ENCODE data around the gene TMEM161B.
"Not testable (repeated sequence)": the region's sequence is repeated elsewhere in the genome, so short reads cannot be mapped to it uniquely, and the experiment has no call there.

Gene TMEM161B

DNA sequence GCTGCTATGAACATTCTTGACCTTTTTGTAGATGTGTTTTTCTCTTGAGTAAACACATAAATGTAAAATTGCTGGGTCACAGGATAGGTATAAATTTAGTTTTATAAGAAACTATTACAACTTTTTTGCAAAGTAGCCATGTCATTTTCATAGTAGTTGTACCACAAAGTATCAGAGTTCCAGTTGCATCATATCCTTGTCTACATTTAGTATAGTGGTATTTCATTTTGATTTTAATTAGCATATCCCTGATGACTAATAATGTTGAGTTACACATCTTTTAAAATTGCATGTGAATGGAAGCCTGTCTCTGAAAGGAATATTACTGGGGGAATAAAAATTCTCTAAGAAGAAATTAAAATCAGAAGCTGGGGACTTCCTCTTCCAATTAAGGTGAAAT, 85.4 kb downstream of the TMEM161B start:
- DNase-seq (ENCODE audit: low read depth in 2 of 2): no peak

DNA sequence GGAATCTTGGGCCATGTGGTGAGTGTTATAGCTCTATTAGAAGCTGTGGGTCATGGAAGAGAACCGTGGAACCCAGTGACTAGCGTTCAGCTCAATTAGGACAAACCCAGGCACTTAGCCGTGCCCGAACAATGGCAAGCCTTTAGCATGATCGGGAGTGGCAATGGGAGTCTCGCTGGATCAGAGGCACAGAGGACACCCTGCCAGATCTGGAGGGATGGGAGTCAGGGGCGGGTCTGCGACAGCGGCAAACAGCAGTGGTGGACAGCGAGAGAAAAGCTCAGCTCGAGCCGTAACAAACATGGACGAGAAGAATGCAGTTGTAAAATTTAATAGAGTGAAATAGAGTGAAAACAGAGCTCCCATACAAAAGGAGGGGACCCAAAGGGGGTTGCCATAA, 91.2 kb downstream of the TMEM161B start:
- DNase-seq (ENCODE audit: low read depth in 2 of 2): not testable (repeated sequence)

DNA sequence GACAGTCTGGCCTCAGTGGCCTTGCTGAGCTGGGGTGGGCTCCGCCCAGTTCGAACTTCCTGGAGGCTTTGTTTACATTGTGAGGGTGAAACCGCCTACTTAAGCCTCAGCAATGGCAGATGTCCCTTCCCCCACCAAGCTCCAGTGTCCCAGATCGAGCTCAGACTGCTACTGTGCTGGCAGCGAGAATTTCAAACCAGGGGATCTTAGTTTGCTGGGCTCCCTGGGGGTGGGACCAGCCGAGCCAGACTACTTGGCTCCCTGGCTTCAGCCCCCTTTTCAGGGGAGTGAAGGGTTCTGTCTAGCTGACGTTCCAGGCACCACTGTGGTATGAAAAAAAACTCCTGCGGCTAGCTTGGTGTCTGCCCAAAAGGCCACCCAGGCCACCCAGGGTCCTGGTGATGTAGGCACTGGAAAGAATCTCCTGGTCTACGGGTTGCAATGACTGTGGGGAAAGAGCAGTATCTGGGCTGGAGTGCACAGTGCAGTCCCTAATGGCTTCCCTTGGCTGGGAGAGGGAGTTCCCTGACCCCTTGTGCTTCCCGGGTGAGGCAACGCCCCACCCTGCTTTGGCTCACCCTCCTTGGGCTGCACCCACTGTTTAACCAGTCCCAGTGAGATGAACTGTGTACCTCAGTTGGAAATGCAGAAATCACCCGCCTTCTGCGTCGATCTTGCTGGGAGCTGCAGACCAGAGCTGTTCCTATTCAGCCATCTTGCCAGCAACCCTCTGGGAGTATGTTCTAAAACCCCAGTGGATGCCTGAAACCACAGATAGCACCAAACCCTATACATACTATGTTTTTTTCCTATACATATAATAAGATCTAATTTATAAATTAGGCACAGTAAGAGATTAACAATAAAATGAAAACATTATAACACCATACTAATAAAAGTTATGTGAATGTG, 95.5 kb downstream of the TMEM161B start:
- no peak for DNase-seq (ENCODE audit: low read depth in 2 of 2)

DNA sequence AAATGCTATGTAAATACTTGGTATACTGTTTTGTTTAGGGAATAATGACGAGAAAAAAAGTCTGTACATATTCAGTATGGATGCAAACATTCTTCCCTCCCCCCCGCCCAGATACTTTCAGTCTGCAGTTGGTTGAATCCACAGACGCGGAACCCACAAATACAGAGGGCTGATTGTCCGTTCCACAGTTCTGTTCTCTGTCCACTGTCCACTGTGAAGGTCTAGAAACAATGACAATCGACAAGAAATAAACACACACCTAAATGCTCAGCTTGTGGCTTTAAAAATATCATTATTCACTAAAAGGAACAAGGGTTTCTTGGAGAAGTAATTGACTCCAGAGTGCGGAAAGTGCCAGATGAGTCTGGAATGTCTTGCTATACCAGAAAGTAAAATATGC, 109.1 kb downstream of the TMEM161B start:
- DNase-seq (ENCODE audit: low read depth in 2 of 2): no peak

DNA sequence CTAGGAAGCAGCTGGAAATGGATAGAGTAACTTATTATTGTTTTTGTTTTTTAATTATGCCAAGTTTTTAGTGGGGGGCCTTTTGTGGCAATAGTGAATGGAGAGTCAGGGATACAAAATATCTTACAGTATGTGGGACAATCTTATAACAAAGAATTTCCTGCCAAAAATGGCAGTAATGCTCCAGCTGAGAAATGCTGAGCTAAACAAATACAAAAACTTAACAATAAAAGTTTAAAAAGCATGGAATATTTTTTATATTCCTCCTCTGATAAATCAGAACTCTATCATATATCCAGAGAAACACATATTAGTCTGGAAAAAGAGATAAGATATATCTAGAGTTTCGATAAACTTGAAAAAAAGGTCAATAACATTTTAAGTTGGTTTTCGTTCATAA, 110.6 kb downstream of the TMEM161B start:
- no peak for DNase-seq (ENCODE audit: low read depth in 2 of 2)

DNA sequence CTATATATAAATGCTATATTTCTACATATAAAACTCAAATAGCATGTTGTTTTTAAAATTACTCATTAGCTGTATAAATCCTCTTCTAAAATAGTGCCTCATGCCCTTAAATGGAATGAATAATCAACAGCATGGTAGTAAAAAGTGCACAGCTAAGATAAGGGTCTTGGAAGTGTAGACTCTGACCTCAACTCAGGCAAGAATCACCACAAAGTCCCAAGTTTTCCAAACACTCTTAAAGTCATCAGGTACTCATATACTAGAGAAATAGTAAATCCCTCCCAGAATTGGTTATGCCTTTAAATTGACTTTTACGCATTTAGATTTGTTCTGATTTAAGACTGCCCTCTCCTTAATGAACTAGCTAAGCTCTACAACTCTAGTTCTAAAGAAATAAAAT, 113.8 kb downstream of the TMEM161B start:
- no peak for DNase-seq (ENCODE audit: low read depth in 2 of 2)

DNA sequence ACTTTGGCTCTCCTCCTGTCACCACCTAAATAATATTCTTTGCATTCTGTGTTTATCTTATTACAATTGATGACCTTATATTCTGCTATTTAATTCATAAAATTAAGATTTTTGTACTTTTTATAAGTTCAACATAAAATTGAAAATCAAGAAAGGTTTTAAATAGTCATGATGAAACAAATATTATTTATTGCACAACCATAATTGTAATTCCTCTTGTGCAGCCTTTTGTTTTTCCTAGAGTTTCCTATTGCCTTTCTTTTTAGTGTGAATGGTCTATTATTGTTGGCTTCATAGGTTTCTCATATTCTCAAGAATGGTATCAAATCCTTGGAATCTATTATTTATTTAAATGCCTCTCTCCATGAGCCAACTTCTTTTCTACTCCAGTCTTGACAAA, 117.9 kb downstream of the TMEM161B start:
- no peak for DNase-seq (ENCODE audit: low read depth in 2 of 2)

DNA sequence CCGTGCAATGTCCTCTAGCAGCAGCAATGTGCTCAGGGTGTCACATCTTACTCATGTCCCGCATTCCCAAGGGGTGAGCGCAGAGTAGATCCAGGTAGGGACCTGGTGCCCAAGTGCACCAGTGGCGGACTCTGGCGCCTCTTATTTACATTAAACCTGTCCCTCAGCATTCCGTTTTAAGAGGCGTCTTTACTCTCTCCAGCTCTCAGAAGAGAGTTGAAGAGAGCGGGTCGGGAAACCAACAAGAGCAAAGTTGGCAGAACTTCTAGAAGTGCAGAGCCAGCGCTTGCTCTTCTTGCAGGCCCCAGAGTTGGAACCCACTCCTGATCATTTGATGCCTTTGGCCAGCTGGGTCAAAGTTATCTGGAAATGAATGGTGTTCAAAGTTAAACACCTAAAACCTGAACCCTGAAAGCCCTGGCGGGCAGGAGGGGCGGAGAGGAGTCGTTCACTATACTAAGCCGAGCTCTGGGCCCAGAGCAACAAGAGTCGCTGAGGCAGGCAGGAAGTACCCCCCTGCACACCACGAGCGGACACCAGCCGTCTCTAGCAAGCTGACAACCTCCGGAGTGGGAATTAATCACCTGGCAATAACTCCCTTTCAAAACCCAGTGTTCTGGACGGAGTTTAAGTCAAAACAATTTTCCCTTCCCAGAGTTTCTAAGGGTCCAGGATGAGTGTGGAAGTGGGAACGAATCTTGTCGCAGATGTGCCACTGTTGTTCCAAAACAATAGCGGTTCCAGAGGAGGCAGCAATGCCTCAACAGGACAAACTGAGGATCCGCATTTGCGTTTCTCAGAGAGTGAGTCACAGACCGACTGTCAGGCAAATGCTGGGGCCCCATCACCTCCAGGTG, 122.8 kb downstream of the TMEM161B start:
- DNase-seq (ENCODE audit: low read depth in 2 of 2): no peak

DNA sequence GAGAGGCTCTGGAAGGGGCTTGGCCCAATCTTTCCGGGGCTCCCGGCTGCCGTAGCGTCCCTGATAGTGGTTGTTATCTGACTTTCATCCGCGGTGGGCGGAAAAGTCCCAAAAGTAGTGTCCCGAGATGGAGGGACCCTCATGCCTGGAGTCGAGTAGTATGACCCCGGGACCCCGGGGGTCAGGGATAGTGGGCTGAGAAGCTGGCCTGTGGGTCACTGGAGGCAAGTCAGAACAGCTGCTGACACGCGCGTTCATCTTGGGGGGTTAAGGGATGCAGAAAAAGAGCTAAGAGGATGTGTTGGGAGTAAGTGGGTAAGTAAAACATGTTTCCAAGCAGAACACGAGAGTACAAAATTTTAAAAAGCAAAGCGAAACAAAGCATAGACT, 123.4 kb downstream of the TMEM161B start:
- no peak for DNase-seq (ENCODE audit: low read depth in 2 of 2)

Measured in activated CD4-positive, alpha-beta T cell treated with anti-CD3 and anti-CD28 coated beads for 24 hours (primary cell).